PFSK-1 (cell line): Measurements from ENCODE around the gene RNMT.

ENCODE experiments used
- FOXP2 ChIP-seq: optimal IDR thresholded peaks from 2 replicates; pipeline ENCODE3; 2011; ENCODE audit warnings: borderline replicate concordance, control low read depth, inconsistent platforms; ENCODE audit not compliant: insufficient read depth; ENCODE audit errors: extremely low read length, extremely low read depth
- POLR2AphosphoS5 ChIP-seq: IDR thresholded peaks from 2 replicates; pipeline ENCODE4 v1.6.1; 2012; ENCODE audit warnings: low read depth, mild to moderate bottlenecking, control low read depth, low read length, moderate library complexity
- SIN3A ChIP-seq: IDR thresholded peaks from 2 replicates; pipeline ENCODE4 v1.6.1; 2012; ENCODE audit warnings: mild to moderate bottlenecking, low read length, moderate library complexity, borderline replicate concordance; ENCODE audit not compliant: insufficient read depth
- TAF1 ChIP-seq: IDR thresholded peaks from 2 replicates; pipeline ENCODE4 v1.6.1; 2012; ENCODE audit warnings: low read length, control low read depth, borderline replicate concordance; ENCODE audit not compliant: insufficient read depth
- TF ChIP-seq, protein P1 (sequence below), 2 experiments: IDR thresholded peaks; 2 replicates each; pipeline versions ENCODE4 v1.6.1 to v1.8.0; 2011 to 2012; ENCODE audit warnings: low read depth in 2 of 2, low read length in 2 of 2, control low read depth in 1 of 2, inconsistent platforms in 1 of 2, mild to moderate bottlenecking in 1 of 2, moderate library complexity in 1 of 2; ENCODE audit not compliant: insufficient read depth in 1 of 2

The RNMT gene

DNA sequence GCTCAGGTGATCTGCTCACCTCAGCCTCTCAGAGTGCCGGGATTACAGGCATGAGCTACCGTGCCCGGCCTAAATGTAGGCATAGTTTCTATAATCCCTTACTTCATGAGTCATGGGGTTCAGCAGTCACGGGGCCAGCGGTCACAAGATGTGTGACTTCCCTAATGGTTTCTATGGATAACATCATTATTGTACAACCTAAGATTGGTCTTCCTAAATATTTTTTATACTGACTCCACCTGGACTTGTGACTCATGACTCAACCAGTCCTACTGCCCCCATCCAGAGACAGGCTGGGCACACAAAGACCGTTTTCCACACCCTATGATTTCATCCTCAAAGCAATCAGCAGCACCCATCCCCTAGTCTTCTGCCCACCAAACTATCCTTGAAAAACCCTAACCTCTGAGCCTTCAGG is 16.1 kb upstream of the RNMT start:
- no peak for TF ChIP-seq FOXP2
- TF ChIP-seq, protein P1, sequence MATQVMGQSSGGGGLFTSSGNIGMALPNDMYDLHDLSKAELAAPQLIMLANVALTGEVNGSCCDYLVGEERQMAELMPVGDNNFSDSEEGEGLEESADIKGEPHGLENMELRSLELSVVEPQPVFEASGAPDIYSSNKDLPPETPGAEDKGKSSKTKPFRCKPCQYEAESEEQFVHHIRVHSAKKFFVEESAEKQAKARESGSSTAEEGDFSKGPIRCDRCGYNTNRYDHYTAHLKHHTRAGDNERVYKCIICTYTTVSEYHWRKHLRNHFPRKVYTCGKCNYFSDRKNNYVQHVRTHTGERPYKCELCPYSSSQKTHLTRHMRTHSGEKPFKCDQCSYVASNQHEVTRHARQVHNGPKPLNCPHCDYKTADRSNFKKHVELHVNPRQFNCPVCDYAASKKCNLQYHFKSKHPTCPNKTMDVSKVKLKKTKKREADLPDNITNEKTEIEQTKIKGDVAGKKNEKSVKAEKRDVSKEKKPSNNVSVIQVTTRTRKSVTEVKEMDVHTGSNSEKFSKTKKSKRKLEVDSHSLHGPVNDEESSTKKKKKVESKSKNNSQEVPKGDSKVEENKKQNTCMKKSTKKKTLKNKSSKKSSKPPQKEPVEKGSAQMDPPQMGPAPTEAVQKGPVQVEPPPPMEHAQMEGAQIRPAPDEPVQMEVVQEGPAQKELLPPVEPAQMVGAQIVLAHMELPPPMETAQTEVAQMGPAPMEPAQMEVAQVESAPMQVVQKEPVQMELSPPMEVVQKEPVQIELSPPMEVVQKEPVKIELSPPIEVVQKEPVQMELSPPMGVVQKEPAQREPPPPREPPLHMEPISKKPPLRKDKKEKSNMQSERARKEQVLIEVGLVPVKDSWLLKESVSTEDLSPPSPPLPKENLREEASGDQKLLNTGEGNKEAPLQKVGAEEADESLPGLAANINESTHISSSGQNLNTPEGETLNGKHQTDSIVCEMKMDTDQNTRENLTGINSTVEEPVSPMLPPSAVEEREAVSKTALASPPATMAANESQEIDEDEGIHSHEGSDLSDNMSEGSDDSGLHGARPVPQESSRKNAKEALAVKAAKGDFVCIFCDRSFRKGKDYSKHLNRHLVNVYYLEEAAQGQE (IDR thresholded peaks at IDR 0.05; ENCODE audit: insufficient read depth in 1 of 2, low read depth in 2 of 2, low read length in 2 of 2), result no peak
- no peak for TF ChIP-seq SIN3A
- TF ChIP-seq TAF1, result no peak
- no peak for TF ChIP-seq POLR2AphosphoS5

DNA sequence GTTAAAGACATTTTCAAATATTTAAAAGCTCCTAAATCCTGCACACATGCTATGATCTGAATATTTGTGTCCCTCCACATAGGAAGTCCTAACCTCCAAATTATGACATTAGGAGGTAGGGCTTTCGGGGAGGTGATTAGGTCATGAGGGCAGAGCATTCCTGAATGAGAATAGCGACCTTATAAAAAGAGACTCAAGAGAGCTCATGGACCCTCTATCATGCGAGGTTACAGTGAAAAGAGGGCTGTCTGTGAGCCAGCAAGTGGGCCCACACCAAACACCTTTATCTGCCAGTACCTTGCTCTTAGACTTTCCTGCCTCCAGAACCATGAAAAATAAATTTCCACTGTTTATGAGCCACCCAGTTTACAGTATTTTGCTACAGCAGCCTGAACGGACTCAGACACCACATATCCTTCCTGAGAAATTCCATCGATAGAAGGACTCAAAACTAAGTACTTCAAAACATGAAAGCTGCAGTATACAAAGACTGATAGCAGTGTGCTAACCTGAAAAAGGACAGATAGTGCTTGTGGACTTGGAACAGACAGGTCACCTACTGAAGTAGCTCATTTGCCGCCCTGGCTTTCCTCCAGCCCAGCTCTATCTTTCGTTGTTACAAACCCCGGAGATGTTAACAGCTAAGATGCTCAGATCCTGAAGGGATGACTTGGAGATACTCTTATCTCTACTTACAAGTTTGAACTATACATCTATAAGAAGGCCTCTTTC is 13.9 kb upstream of the RNMT start:
- TF ChIP-seq FOXP2, result no peak
- TF ChIP-seq, protein P1 (IDR thresholded peaks at IDR 0.05; ENCODE audit: insufficient read depth in 1 of 2, low read depth in 2 of 2, low read length in 2 of 2), result no peak
- no peak for TF ChIP-seq TAF1
- TF ChIP-seq SIN3A, result no peak

DNA sequence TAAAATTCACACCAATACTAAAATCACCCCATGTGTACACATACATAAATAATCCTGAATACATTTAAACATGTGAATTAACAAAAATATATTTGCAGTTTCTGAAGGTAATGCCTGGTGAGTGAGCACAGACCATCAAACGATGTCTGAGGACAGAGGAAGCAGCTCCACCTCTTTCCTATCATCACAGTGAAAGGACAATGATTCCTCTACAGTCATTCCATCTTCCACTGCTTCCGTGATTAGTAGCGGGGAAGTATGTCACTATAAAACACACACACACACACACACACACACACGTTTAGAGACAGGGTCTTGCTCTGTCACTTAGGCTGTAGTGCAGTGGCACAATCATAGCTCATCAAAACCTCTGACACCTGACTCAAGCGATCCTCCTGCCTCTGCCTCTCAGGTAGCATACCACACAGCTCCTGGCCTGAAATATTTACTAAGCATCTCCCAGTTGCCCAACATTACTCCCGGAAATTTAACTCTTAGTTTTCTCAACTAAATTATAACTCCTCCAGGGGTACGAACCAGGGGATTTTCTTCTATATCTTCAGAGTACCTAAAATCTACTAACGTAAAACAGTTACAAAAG is 12.9 kb upstream of the RNMT start:
- no peak for TF ChIP-seq POLR2AphosphoS5
- TF ChIP-seq FOXP2, result no peak
- no peak for TF ChIP-seq SIN3A
- no peak for TF ChIP-seq TAF1
- TF ChIP-seq, protein P1 (IDR thresholded peaks at IDR 0.05; ENCODE audit: insufficient read depth in 1 of 2, low read depth in 2 of 2, low read length in 2 of 2), result no peak

DNA sequence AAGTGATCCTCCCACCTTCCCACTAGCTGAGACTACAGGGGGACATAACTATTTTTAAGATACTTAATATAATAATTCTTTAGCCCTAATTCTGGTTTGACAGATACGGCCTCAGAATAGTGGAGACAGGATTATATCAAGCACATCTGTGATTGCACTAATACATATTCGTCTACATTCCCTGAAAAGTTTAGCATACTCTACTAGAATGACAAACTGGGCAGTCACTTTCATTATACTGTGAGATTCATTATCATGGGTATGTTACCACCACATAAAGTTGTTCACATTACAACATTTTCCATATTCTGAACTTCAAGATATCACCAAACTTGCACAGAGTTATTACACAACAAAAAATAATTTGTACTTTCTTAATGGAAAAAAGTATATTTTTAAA is 11.1 kb upstream of the RNMT start:
- no peak for TF ChIP-seq SIN3A
- no peak for TF ChIP-seq TAF1
- TF ChIP-seq, protein P1 (IDR thresholded peaks at IDR 0.05; ENCODE audit: insufficient read depth in 1 of 2, low read depth in 2 of 2, low read length in 2 of 2), result no peak
- no peak for TF ChIP-seq FOXP2
- no peak for TF ChIP-seq POLR2AphosphoS5
